CD14-positive monocyte (primary cell): ENCODE results near the gene PLS1. TPM values are rescaled to one million over a fixed set of nuclear protein-coding genes. Genes with fewer than 3 reads are reported as not detected.

Experiments used
- DNase-seq, 3 donors: peaks; one replicate each; pipeline ENCODE4 v3.0.0-alpha.2; 2011 to 2022
- H2AFZ ChIP-seq: 2 replicates; pipeline ENCODE4 v1.6.0; 2012; ENCODE audit warnings: mild to moderate bottlenecking, low read depth, low read length, inconsistent platforms; ENCODE audit not compliant: insufficient read depth, poor library complexity, severe bottlenecking
- H3K27ac ChIP-seq, 2 donors: 1 replicate in 1 of 2; 2 replicates in 1 of 2; pipeline ENCODE4 v1.5.1; 2012 to 2013; ENCODE audit warnings: low read length in 2 of 2, control low read depth in 1 of 2, inconsistent platforms in 1 of 2, low read depth in 1 of 2, mild to moderate bottlenecking in 1 of 2
- H3K27me3 ChIP-seq, 2 donors: one replicate each; pipeline versions ENCODE4 v1.6.0 to v1.6.1; 2011 to 2013; ENCODE audit warnings: low read length in 2 of 2; ENCODE audit not compliant: control insufficient read depth in 2 of 2, insufficient read depth in 2 of 2
- H3K36me3 ChIP-seq, 2 donors: replicated peaks in 1 of 2; 1 replicate in 1 of 2; 2 replicates in 1 of 2; pipeline versions ENCODE4 v1.5.1 to v1.6.1; 2012 to 2013; ENCODE audit warnings: low read length in 2 of 2, control low read depth in 1 of 2, inconsistent platforms in 1 of 2, mild to moderate bottlenecking in 1 of 2; ENCODE audit not compliant: insufficient read depth in 2 of 2, control insufficient read depth in 1 of 2
- H3K4me1 ChIP-seq, 2 donors: 1 replicate in 1 of 2; 2 replicates in 1 of 2; pipeline versions ENCODE4 v1.5.1 to v1.6.1; 2012 to 2013; ENCODE audit warnings: low read length in 2 of 2, control low read depth in 1 of 2, inconsistent platforms in 1 of 2, mild to moderate bottlenecking in 1 of 2, moderate library complexity in 1 of 2; ENCODE audit not compliant: insufficient read depth in 2 of 2, control insufficient read depth in 1 of 2
- H3K4me2 ChIP-seq: replicated peaks from 2 replicates; pipeline ENCODE3; 2012; ENCODE audit warnings: low read length, moderate library complexity, mild to moderate bottlenecking; ENCODE audit not compliant: poor library complexity, severe bottlenecking; ENCODE audit errors: extremely low read depth
- H3K4me3 ChIP-seq, 3 experiments: fragments of 200-600 bp in 1 of 3; sonication (generic) in 1 of 3; replicated peaks in 1 of 3; 1 replicate in 2 of 3; 2 replicates in 1 of 3; pipeline ENCODE4 v1.5.1; 2011 to 2013; ENCODE audit warnings: low read length in 3 of 3, mild to moderate bottlenecking in 3 of 3, control low read depth in 2 of 3, low read depth in 2 of 3, inconsistent platforms in 1 of 3, moderate library complexity in 1 of 3
- H3K79me2 ChIP-seq: 2 replicates; pipeline ENCODE4 v1.6.0; 2012; ENCODE audit warnings: mild to moderate bottlenecking, control low read depth, inconsistent platforms, low read length, moderate library complexity; ENCODE audit not compliant: insufficient read depth
- H3K9ac ChIP-seq: 2 replicates; pipeline ENCODE4 v1.6.0; 2017; ENCODE audit warnings: low read length, mild to moderate bottlenecking; ENCODE audit not compliant: insufficient read depth, poor library complexity, severe bottlenecking
- H3K9me3 ChIP-seq, 2 donors: replicated peaks in 1 of 2; 1 replicate in 1 of 2; 2 replicates in 1 of 2; pipeline versions ENCODE4 v1.5.1 to v1.6.1; 2012 to 2013; ENCODE audit warnings: low read length in 2 of 2, control low read depth in 1 of 2; ENCODE audit not compliant: control insufficient read depth in 1 of 2, insufficient read depth in 1 of 2
- H4K20me1 ChIP-seq: 2 replicates; pipeline ENCODE4 v1.6.0; 2012; ENCODE audit warnings: mild to moderate bottlenecking, low read length, control low read depth, moderate library complexity; ENCODE audit not compliant: insufficient read depth
- H3K27ac Mint-ChIP-seq, 7 donors: one replicate each; pipeline ENCODE4 v1.8.0; 2020; ENCODE audit warnings: mild to moderate bottlenecking in 7 of 7, mixed read lengths in 7 of 7, moderate library complexity in 6 of 7, inconsistent platforms in 2 of 7
- H3K27me3 Mint-ChIP-seq, 3 donors: one replicate each; pipeline ENCODE4 v1.8.0; 2021 to 2022; ENCODE audit warnings: low read depth in 3 of 3, mild to moderate bottlenecking in 3 of 3, mixed read lengths in 3 of 3, moderate library complexity in 3 of 3, inconsistent platforms in 1 of 3
- H3K36me3 Mint-ChIP-seq, 2 donors: one replicate each; pipeline ENCODE4 v1.8.0; 2020; ENCODE audit warnings: mixed read lengths in 2 of 2, inconsistent platforms in 1 of 2, mild to moderate bottlenecking in 1 of 2
- H3K4me1 Mint-ChIP-seq: one replicate; pipeline ENCODE4 v1.8.0; 2020; ENCODE audit warnings: mild to moderate bottlenecking, mixed read lengths
- H3K4me3 Mint-ChIP-seq, 2 donors: one replicate each; pipeline ENCODE4 v1.8.0; 2020; ENCODE audit warnings: mild to moderate bottlenecking in 2 of 2, mixed read lengths in 2 of 2, moderate library complexity in 1 of 2
- H3K9me3 Mint-ChIP-seq, 7 donors: one replicate each; pipeline ENCODE4 v1.8.0; 2020 to 2022; ENCODE audit warnings: mixed read lengths in 7 of 7, mild to moderate bottlenecking in 6 of 7, moderate library complexity in 6 of 7, inconsistent platforms in 2 of 7
- WGBS: methylation state at CpG from one replicate; pipeline ENCODE4 v1.1.5; 2013; ENCODE audit warnings: missing lambda C conversion rate; ENCODE audit not compliant: insufficient coverage; 5-methylcytosine and 5-hydroxymethylcytosine counted together
- intact Hi-C, 2 donors: fragments of 100-400 bp; cut with micrococcal nuclease; formaldehyde crosslinking; loops; one replicate each; pipeline versions ENCODE4 v1.15.0 to v1.15.1; 2023
- polyA plus RNA-seq, 3 donors: library from polyadenylated mRNA; depleted of rRNA in 1 of 3; unstranded in 2 of 3; stranded (reverse) in 1 of 3; fragments of 300-500 nt in 2 of 3; fragments of >200 nt in 1 of 3; fragmentation: Illumina TruSeq in 2 of 3; gene quantifications; 1 replicate in 2 of 3; 2 replicates in 1 of 3; pipeline ENCODE4 v1.2.3, GENCODE V29; 2012 to 2021
- TF ChIP-seq, protein P1 (sequence below): fragments of 200-600 bp; IDR thresholded peaks from one replicate; pipeline ENCODE4 v1.8.0; 2022; ENCODE audit warnings: antibody characterized with exemption, mild to moderate bottlenecking

The PLS1 gene
- polyA plus RNA-seq, 3 donors: 0.09 to 0.17 TPM; not detected in 1

DNA sequence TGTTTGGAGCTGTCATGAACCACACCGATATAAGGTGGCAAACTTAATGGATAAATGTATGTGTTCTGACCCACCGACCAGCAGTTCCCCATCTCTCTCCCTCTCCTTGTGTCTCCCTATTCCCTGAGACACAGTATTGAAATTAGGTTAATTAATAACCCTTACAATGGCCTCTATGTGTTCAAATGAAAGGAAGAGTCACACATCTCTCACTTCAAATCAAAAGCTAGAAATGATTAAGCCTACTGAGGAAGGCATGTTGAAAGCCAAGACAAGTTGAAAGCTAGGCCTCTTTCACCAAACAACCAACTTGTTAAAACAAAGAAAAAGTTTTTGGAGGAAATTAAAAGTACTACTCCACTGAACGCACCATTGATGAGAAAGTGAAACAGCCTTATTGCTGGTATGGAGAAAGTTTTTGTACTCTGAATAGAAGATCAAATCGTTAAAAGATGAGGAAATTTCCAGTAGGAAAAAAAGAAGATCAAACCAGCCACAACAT is 32.6 kb upstream of the PLS1 start:
- Mint-ChIP-seq H3K27ac (no peak overlapping the region), H3K36me3 (peaks cover 57 to 63% of the 10 kb centered on the region in 2 donors), H3K4me3 (no peak overlapping the region), H3K9me3 (peaks cover 0 to 5% (median 0%) of the 10 kb centered on the region in 7 donors), H3K4me1 (no peaks in the 10 kb centered on the region), H3K27me3 (no peaks in the 10 kb centered on the region)
- no peak for DNase-seq
- TF ChIP-seq, protein P1, sequence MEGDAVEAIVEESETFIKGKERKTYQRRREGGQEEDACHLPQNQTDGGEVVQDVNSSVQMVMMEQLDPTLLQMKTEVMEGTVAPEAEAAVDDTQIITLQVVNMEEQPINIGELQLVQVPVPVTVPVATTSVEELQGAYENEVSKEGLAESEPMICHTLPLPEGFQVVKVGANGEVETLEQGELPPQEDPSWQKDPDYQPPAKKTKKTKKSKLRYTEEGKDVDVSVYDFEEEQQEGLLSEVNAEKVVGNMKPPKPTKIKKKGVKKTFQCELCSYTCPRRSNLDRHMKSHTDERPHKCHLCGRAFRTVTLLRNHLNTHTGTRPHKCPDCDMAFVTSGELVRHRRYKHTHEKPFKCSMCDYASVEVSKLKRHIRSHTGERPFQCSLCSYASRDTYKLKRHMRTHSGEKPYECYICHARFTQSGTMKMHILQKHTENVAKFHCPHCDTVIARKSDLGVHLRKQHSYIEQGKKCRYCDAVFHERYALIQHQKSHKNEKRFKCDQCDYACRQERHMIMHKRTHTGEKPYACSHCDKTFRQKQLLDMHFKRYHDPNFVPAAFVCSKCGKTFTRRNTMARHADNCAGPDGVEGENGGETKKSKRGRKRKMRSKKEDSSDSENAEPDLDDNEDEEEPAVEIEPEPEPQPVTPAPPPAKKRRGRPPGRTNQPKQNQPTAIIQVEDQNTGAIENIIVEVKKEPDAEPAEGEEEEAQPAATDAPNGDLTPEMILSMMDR: no peak
- no CpG with 5 or more reads among the region's 4 CpGs for WGBS
- Histone ChIP-seq H3K27me3 (no peaks in the 10 kb centered on the region), H4K20me1 (peaks cover 3% of the 10 kb centered on the region), H3K4me2 (no peak overlapping the region), H2AFZ (no peak overlapping the region), H3K9me3 (no peaks in the 10 kb centered on the region), H3K9ac (no peak overlapping the region), H3K27ac (no peak overlapping the region), H3K36me3 (peaks cover 53 to 80% of the 10 kb centered on the region in 2 donors), H3K4me3 (no peak overlapping the region), H3K4me1 (no peaks in the 10 kb centered on the region), H3K79me2 (peaks cover 13% of the 10 kb centered on the region)
- intact Hi-C loops: no loop called here

DNA sequence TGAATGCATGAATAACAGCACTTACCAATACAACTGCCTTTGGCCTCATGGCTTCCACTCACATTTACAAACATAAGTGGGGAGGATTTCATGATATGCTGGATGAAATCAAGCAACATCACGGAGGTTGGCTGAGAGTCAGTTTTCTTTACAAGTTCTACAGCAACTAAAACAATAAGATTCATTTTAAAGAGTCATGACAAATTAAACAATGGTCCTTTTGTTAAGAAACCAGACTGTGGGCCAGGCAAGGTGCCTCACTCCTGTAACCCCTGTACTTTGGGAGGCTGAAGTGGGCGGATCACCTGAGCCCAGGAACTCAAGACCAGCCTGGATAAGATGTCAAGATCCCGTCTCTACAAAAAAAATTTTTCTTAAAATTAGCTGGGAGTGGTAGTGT is 30.1 kb upstream of the PLS1 start:
- no peaks in the 10 kb centered on the region for H3K27me3 Mint-ChIP-seq
- Histone ChIP-seq H3K9ac (no peak overlapping the region), H3K27ac (no peak overlapping the region), H3K4me3 (no peak overlapping the region), H4K20me1 (peaks cover 7% of the 10 kb centered on the region), H3K4me1 (no peaks in the 10 kb centered on the region), H2AFZ (no peak overlapping the region), H3K9me3 (no peaks in the 10 kb centered on the region), H3K79me2 (peaks cover 33% of the 10 kb centered on the region), H3K36me3 (peaks cover 41 to 59% of the 10 kb centered on the region in 2 donors), H3K27me3 (no peaks in the 10 kb centered on the region), H3K4me2 (no peak overlapping the region)
- H3K27ac Mint-ChIP-seq: no peak overlapping the region
- H3K9me3 Mint-ChIP-seq: peaks cover 0 to 3% (median 0%) of the 10 kb centered on the region in 7 donors
- no peak for DNase-seq
- H3K4me3 Mint-ChIP-seq: no peak overlapping the region
- peaks cover 55 to 69% of the 10 kb centered on the region in 2 donors for H3K36me3 Mint-ChIP-seq
- 80% methylated on average over 1 of the region's 3 CpGs for WGBS
- no peaks in the 10 kb centered on the region for H3K4me1 Mint-ChIP-seq
- TF ChIP-seq, protein P1: no peak
- intact Hi-C loops: no loop called here
